Esophagus squamous epithelium (tissue), 5 donors: ENCODE data around the gene MED26. TPM values are rescaled to one million over a fixed set of nuclear protein-coding genes. Genes with fewer than 3 reads are reported as not detected.

Source experiments
- DNase-seq: peaks from one replicate; lab custom pipeline; 2025; lab: John Stamatoyannopoulos, UW
- H3K27ac ChIP-seq, 4 donors: fragments of 200-600 bp; sonication (generic); one replicate each; pipeline ENCODE4 v1.5.1; 2016 to 2019; ENCODE audit warnings: mild to moderate bottlenecking in 1 of 4
- H3K27me3 ChIP-seq, 4 donors: fragments of 200-600 bp; sonication (generic); 1 replicate in 3 of 4; 2 replicates in 1 of 4; pipeline versions ENCODE4 v1.5.1 to v1.6.0; 2017 to 2021; ENCODE audit warnings: antibody characterized with exemption in 1 of 4
- H3K36me3 ChIP-seq, 3 donors: fragments of 200-600 bp; sonication (generic); one replicate each; pipeline ENCODE4 v1.5.1; 2016 to 2019
- H3K4me1 ChIP-seq, 3 donors: fragments of 200-600 bp; sonication (generic); one replicate each; pipeline ENCODE4 v1.5.1; 2017 to 2019
- H3K4me3 ChIP-seq, 4 donors: fragments of 200-600 bp; sonication (generic); 1 replicate in 3 of 4; 2 replicates in 1 of 4; pipeline ENCODE4 v1.5.1; 2016 to 2019; ENCODE audit warnings: mild to moderate bottlenecking in 2 of 4, moderate library complexity in 1 of 4
- H3K9me3 ChIP-seq, 3 donors: fragments of 200-600 bp; sonication (generic); one replicate each; pipeline ENCODE4 v1.5.1; 2016 to 2019
- CTCF ChIP-seq, 6 experiments: fragments of 450-650 bp in 4 of 6; fragments of 200-600 bp in 2 of 6; sonication (generic) in 2 of 6; IDR thresholded peaks; one replicate each; pipeline ENCODE4 v1.5.1; 2016 to 2019; ENCODE audit warnings: antibody characterized with exemption in 6 of 6, mild to moderate bottlenecking in 4 of 6, moderate library complexity in 4 of 6
- POLR2A ChIP-seq, 4 donors: fragments of 450-650 bp; IDR thresholded peaks; one replicate each; pipeline ENCODE4 v1.6.1; 2017; ENCODE audit warnings: antibody characterized with exemption in 4 of 4, mild to moderate bottlenecking in 4 of 4, moderate library complexity in 3 of 4
- WGBS, 2 donors: methylation state at CpG; one replicate each; pipeline ENCODE4 v1.1.5; 2018; 5-methylcytosine and 5-hydroxymethylcytosine counted together
- intact Hi-C: fragments of 100-400 bp; cut with DNase I; formaldehyde crosslinking; loops from one replicate; pipeline ENCODE4 v1.15.0; 2022
- total RNA-seq, 4 donors: library from RNA; depleted of rRNA; stranded (reverse); fragments of >200 nt; gene quantifications; one replicate each; pipeline ENCODE4 v1.1.0, GENCODE V29; 2016
- donor health status: DM: yes; HTN: yes; CAD: no.

Gene MED26
- total RNA-seq, 4 donors from 2014 or later = 5.1 to 9.9 (median 8.4) TPM

DNA sequence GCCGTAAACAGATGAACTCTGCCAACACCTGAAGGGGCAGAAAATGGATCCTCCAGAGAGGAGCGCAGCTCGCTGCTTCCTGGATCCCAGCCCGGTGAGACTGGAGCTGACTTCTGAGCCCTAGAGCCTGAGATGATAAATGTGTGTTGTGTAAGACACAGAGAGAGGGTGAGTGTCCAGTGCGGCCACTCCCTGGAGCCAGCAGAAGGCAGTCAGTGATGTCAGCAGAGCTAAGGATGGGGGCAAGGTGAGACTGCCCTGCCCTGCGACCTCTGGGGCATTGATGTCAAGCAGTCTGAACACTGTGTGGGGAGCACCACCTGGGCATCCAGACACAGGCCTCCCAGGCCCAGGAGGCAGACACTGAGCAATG lies 46.0 kb downstream of the MED26 start:
- intact Hi-C loops = no loop called here
- H3K27me3 ChIP-seq = no peaks in the 10 kb centered on the region
- H3K9me3 ChIP-seq = no peaks in the 10 kb centered on the region
- peak overlapping the region in 2 of 4 donors; percentile 8 to 41 for H3K27ac ChIP-seq
- H3K4me1 ChIP-seq = peaks cover 26 to 79% (median 53%) of the 10 kb centered on the region in 3 donors
- no peak overlapping the region for H3K4me3 ChIP-seq
- peaks cover 6 to 27% (median 6%) of the 10 kb centered on the region in 3 donors for H3K36me3 ChIP-seq
- no peak for DNase-seq
- WGBS, 2 donors = 77 to 100% methylated on average over 1 to 4 of the region's 6 CpGs
- TF ChIP-seq POLR2A (IDR thresholded peaks at IDR 0.05) (no peak), CTCF (IDR thresholded peaks at IDR 0.05) (no peak)

DNA sequence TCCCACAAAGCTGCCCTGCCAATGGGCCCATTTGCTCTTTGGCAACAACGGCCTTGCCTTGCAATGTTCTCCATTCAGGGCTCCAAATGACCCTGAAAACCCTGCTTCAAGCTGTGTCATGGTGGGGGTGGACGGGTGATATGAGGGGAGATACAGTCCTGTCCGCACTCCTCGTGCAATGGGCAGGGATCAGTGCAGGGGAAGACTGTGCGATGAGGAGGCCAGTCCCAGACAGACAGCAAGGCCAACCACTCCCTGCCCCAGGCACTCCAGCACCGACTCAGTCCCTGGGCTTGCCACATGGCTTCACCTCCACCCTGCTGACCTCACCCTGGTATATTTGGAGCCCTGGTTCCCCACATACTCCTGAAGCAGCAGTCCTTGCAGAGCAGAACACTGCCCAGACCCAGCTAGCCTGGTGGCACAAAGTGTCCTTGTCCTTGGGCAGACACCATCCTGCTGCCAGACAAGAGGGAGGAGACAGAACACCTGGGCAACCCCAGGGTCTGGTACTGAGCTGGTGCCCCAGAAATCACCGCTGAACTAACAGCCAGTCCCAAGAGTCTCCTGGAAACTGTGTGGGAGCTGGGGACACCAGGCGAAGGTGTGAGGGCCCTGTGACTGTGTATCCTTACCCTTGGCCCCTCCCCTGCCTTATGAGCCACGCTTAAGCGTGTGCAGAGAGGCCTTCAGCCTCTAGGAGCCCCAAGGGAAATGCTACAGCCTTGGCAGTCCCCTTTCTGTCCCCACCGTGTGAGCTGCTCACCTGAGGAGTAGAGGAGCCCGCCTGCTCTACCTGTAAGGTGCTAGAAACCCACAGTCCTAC lies 46.6 kb downstream of the MED26 start:
- intact Hi-C loops = no loop called here
- peaks cover 20 to 73% (median 47%) of the 10 kb centered on the region in 3 donors for H3K4me1 ChIP-seq
- no peak for DNase-seq
- H3K9me3 ChIP-seq = no peaks in the 10 kb centered on the region
- WGBS, 2 donors = 68 to 89% methylated on average over 7 to 10 of the region's 12 CpGs
- peaks cover 6 to 33% (median 11%) of the 10 kb centered on the region in 3 donors for H3K36me3 ChIP-seq
- TF ChIP-seq CTCF (IDR thresholded peaks at IDR 0.05) = no peak
- no peak for TF ChIP-seq POLR2A (IDR thresholded peaks at IDR 0.05)
- peak overlapping the region in 3 of 4 donors; percentile 8 to 41 (median 9) for H3K27ac ChIP-seq
- H3K27me3 ChIP-seq = no peaks in the 10 kb centered on the region
- H3K4me3 ChIP-seq = no peak overlapping the region

- peaks cover 6 to 47% (median 21%) of the 10 kb centered on the region in 3 donors for H3K36me3 ChIP-seq
- H3K27me3 ChIP-seq = no peaks in the 10 kb centered on the region
- peak overlapping the region in 1 of 4 donors; percentile 49 for H3K27ac ChIP-seq
- no peaks in the 10 kb centered on the region for H3K9me3 ChIP-seq
- WGBS, 2 donors = 47 to 69% methylated on average over 3 to 4 of the region's 4 CpGs
- intact Hi-C loops = loop anchor here (10.0 kb wide), 1 partner anchor 45 kb away; the partner anchor contains the start of gene MED26
- DNase-seq = no peak
- no peak overlapping the region for H3K4me3 ChIP-seq
- peaks cover 13 to 64% (median 29%) of the 10 kb centered on the region in 3 donors for H3K4me1 ChIP-seq
- TF ChIP-seq CTCF (IDR thresholded peaks at IDR 0.05) = no peak
- no peak for TF ChIP-seq POLR2A (IDR thresholded peaks at IDR 0.05)
These were observed 48.6 kb downstream of the MED26 start for GRCh38 chr19:16579381-16579780.

DNA sequence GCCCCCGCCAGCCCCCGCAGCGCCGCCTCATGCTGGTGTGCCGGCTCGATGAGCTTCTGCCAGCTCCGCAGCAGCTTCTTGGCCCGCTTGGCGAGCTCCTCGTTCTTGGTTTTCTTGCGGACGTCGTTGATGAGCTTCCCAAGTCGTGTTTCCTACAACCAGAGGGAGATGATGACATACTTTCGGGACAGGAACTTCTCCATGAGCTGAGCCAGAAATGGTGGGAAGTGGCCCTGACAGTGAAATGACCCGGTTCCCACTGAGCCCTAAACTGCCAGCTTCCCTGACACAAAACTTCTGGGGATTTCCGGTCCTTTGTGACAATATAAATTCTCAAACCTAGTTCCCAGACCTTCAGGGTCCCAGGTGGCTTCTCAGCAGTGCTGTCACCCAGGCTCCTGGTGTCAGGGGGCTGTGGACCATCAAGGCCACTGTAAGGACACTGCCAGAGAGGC lies 50.4 kb downstream of the MED26 start:
- H3K27me3 ChIP-seq = no peaks in the 10 kb centered on the region
- H3K4me1 ChIP-seq = peaks cover 17 to 64% (median 25%) of the 10 kb centered on the region in 3 donors
- no peaks in the 10 kb centered on the region for H3K9me3 ChIP-seq
- no peak for TF ChIP-seq POLR2A (IDR thresholded peaks at IDR 0.05)
- no peak for TF ChIP-seq CTCF (IDR thresholded peaks at IDR 0.05)
- no peak for DNase-seq
- H3K27ac ChIP-seq = no peak overlapping the region
- peaks cover 6 to 47% (median 21%) of the 10 kb centered on the region in 3 donors for H3K36me3 ChIP-seq
- intact Hi-C loops = loop anchor here (10.0 kb wide), 1 partner anchor 47 kb away; the partner anchor contains the start of gene MED26
- H3K4me3 ChIP-seq = no peak overlapping the region
- WGBS, 2 donors = 55 to 83% methylated on average over 2 to 6 of the region's 17 CpGs
